DND-41 (cell line): ENCODE results near the gene REP15.

Experiments used
- ATAC-seq: fragments of 200-7000 bp; cut with Tn5 transposase; 3 replicates; pipeline ENCODE4 v1.9.1; 2021; ENCODE audit warnings: low read depth; ENCODE audit not compliant: insufficient read depth
- DNase-seq: peaks from one replicate; pipeline ENCODE4 v3.0.0-alpha.2; 2020
- H2AFZ ChIP-seq: 2 replicates; pipeline ENCODE4 v1.6.0; 2012; ENCODE audit warnings: low read depth, low read length
- H3K27ac ChIP-seq: 2 replicates; pipeline ENCODE4 v1.5.1; 2012; ENCODE audit warnings: low read length, inconsistent platforms
- H3K27me3 ChIP-seq: fragments of 200-600 bp; sonication (generic); 2 replicates; pipeline ENCODE4 v1.6.0; 2012; ENCODE audit warnings: low read length, mild to moderate bottlenecking, inconsistent platforms; ENCODE audit not compliant: insufficient read depth, poor library complexity
- H3K36me3 ChIP-seq: 2 replicates; pipeline ENCODE4 v1.5.1; 2012; ENCODE audit warnings: low read length, inconsistent platforms; ENCODE audit not compliant: insufficient read depth
- H3K4me1 ChIP-seq: 2 replicates; pipeline ENCODE4 v1.5.1; 2012; ENCODE audit warnings: mild to moderate bottlenecking, low read length; ENCODE audit not compliant: insufficient read depth
- H3K4me2 ChIP-seq: 2 replicates; pipeline ENCODE4 v1.6.0; 2012; ENCODE audit warnings: mild to moderate bottlenecking, moderate library complexity, low read length, inconsistent platforms; ENCODE audit not compliant: insufficient read depth
- H3K4me3 ChIP-seq, 2 experiments: fragments of 200-600 bp in 1 of 2; shearing (Covaris generic) in 1 of 2; 2 replicates each; pipeline ENCODE4 v1.5.1; 2012 to 2016; ENCODE audit warnings: inconsistent platforms in 2 of 2, low read length in 2 of 2, mild to moderate bottlenecking in 2 of 2, low read depth in 1 of 2, moderate library complexity in 1 of 2
- H3K79me2 ChIP-seq: 2 replicates; pipeline ENCODE4 v1.6.0; 2012; ENCODE audit warnings: low read length, inconsistent platforms; ENCODE audit not compliant: insufficient read depth
- H3K9ac ChIP-seq: 2 replicates; pipeline ENCODE4 v1.6.0; 2012; ENCODE audit warnings: low read depth, mild to moderate bottlenecking, inconsistent platforms, low read length, moderate library complexity
- H3K9me3 ChIP-seq: 2 replicates; pipeline ENCODE4 v1.5.1; 2012; ENCODE audit warnings: low read length, moderate library complexity, mild to moderate bottlenecking, inconsistent platforms; ENCODE audit not compliant: insufficient read depth, severe bottlenecking
- H4K20me1 ChIP-seq: 2 replicates; pipeline ENCODE4 v1.6.0; 2012; ENCODE audit warnings: low read length; ENCODE audit not compliant: insufficient read depth
- EZH2 ChIP-seq: IDR thresholded peaks from 3 replicates; pipeline ENCODE4 v1.6.1; 2012; ENCODE audit warnings: borderline replicate concordance, low read depth, mild to moderate bottlenecking, moderate library complexity, low read length, inconsistent platforms; ENCODE audit not compliant: severe bottlenecking
- TF ChIP-seq, protein P1 (sequence below): IDR thresholded peaks from 2 replicates; pipeline ENCODE4 v1.5.1; 2012; ENCODE audit warnings: borderline replicate concordance, low read length, moderate library complexity, mild to moderate bottlenecking; ENCODE audit not compliant: poor library complexity, severe bottlenecking; ENCODE audit errors: extremely low read depth

REP15 gene

GRCh38 chr12:27672643-27673042, 23.6 kb upstream of the REP15 start:
- Histone ChIP-seq H3K27ac (no peak overlapping the region), H3K36me3 (no peaks in the 10 kb centered on the region), H3K79me2 (no peaks in the 10 kb centered on the region), H3K4me1 (no peaks in the 10 kb centered on the region), H3K9me3 (no peaks in the 10 kb centered on the region), H3K4me3 (no peak overlapping the region), H2AFZ (no peak overlapping the region), H3K9ac (no peak overlapping the region), H4K20me1 (no peaks in the 10 kb centered on the region), H3K27me3 (peaks cover 4% of the 10 kb centered on the region), H3K4me2 (no peak overlapping the region)
- ATAC-seq, result no peak
- TF ChIP-seq, protein P1, sequence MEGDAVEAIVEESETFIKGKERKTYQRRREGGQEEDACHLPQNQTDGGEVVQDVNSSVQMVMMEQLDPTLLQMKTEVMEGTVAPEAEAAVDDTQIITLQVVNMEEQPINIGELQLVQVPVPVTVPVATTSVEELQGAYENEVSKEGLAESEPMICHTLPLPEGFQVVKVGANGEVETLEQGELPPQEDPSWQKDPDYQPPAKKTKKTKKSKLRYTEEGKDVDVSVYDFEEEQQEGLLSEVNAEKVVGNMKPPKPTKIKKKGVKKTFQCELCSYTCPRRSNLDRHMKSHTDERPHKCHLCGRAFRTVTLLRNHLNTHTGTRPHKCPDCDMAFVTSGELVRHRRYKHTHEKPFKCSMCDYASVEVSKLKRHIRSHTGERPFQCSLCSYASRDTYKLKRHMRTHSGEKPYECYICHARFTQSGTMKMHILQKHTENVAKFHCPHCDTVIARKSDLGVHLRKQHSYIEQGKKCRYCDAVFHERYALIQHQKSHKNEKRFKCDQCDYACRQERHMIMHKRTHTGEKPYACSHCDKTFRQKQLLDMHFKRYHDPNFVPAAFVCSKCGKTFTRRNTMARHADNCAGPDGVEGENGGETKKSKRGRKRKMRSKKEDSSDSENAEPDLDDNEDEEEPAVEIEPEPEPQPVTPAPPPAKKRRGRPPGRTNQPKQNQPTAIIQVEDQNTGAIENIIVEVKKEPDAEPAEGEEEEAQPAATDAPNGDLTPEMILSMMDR, result no peak
- no peak for TF ChIP-seq EZH2
- DNase-seq, result no peak

- no peak overlapping the region for H3K9ac ChIP-seq
- DNase-seq (no peak), ATAC-seq (no peak)
- H3K4me3 ChIP-seq, result no peak overlapping the region
- H3K9me3 ChIP-seq, result no peaks in the 10 kb centered on the region
- H3K4me1 ChIP-seq, result no peaks in the 10 kb centered on the region
- no peak for TF ChIP-seq EZH2
- TF ChIP-seq, protein P1, result no peak
- no peaks in the 10 kb centered on the region for H3K79me2 ChIP-seq
- H2AFZ ChIP-seq, result no peak overlapping the region
- H4K20me1 ChIP-seq, result no peaks in the 10 kb centered on the region
- peaks cover 4% of the 10 kb centered on the region for H3K27me3 ChIP-seq
- H3K27ac ChIP-seq, result no peak overlapping the region
- H3K4me2 ChIP-seq, result no peak overlapping the region
- H3K36me3 ChIP-seq, result no peaks in the 10 kb centered on the region
Observed at GRCh38 chr12:27673101-27673718, 23.0 kb upstream of the REP15 start.

DNA sequence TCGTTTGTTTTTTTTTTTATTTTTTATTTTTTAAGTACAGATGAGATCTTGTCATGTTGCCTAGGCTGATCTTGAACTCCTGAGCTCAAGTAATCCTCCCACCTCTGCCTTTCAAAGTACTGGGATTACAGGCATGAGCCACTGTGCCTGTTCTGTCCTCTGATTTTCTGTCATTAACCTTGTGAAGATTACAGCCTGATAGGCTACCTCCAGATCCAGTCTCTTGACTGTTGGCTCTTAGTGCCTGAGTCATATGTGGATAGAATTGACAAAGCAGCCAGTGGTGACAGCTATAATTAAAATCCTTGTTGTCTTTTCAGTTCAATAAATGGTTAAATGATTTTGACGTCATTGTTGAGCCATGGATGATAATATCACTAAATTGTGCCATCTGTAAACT, 21.3 kb upstream of the REP15 start:
- no peaks in the 10 kb centered on the region for H3K9me3 ChIP-seq
- peaks cover 4% of the 10 kb centered on the region for H3K27me3 ChIP-seq
- no peak overlapping the region for H3K27ac ChIP-seq
- DNase-seq, result no peak
- H3K79me2 ChIP-seq, result no peaks in the 10 kb centered on the region
- no peaks in the 10 kb centered on the region for H3K4me1 ChIP-seq
- no peaks in the 10 kb centered on the region for H3K36me3 ChIP-seq
- H3K4me3 ChIP-seq, result no peak overlapping the region
- ATAC-seq, result no peak
- no peaks in the 10 kb centered on the region for H4K20me1 ChIP-seq
- TF ChIP-seq, protein P1, result no peak
- TF ChIP-seq EZH2, result no peak
- H3K9ac ChIP-seq, result no peak overlapping the region
- H3K4me2 ChIP-seq, result no peak overlapping the region
- no peak overlapping the region for H2AFZ ChIP-seq
